ENCODE results near the gene PMIS2. TPM values are rescaled to one million over a fixed set of nuclear protein-coding genes. Genes with fewer than 3 reads are reported as not detected.

The PMIS2 gene
- total and polyA plus RNA-seq, 2 of the 8 experiments (the other 6 are each of a cell fraction or from before 2014, with no cell fraction given): not detected

DNA sequence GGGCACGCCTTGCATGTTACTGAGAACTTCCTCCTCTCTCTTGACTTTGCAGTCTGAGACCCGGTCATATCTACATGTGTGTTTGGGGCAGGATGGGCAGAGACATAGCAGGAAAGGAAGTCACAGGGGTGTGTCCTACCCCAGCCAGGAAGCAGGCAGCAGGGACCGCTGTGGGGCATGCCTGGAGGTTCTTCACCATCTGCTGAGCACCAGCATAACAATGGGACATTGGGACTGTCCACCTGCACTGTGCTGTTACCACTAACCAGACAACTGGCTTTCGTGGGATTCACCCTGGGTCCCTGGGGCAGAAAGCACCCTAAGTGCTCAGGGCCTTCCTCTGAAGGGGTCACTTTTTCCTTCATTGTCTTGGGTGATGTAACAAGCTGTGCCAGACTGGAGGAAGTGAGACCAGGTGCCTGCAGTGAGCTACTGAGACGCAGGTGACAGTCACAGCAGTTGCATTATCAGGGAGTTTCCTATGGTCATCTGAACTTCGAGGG, 23.9 kb downstream of the PMIS2 start:
- Histone ChIP-seq H3K18ac (ENCODE audit: extremely low read depth, low read length) (no peak overlapping the region), H3K4me3 (ENCODE audit: extremely low read depth in 1 of 4, insufficient read depth in 2 of 4, low read depth in 3 of 4, low read length in 4 of 4) (no peak overlapping the region), H3K23me2 (ENCODE audit: low read depth, low read length) (peaks cover 8% of the 10 kb centered on the region; the same call in 1 of the 2 replicates), H3K9ac (replicated peaks in 1 of 4; ENCODE audit: extremely low read depth in 1 of 4, low read depth in 3 of 4, low read length in 3 of 4) (no peak overlapping the region), H3K4ac (replicated peaks; ENCODE audit: insufficient read length, low read depth, low read length) (no peak overlapping the region), H3K9me3 (ENCODE audit: insufficient read depth in 2 of 2, low read depth in 1 of 2, low read length in 1 of 2) (peaks cover 5 to 8% of the 10 kb centered on the region in 2 experiments), H4K5ac (ENCODE audit: insufficient read length, low read depth, low read length) (no peak overlapping the region), H3K79me1 (ENCODE audit: low read depth, low read length) (no peaks in the 10 kb centered on the region), H2AK5ac (ENCODE audit: low read depth, low read length) (no peak overlapping the region), H4K91ac (replicated peaks; ENCODE audit: insufficient read length, low read length) (no peak overlapping the region), H3K4me2 (ENCODE audit: insufficient read depth in 1 of 2, low read depth in 2 of 2, low read length in 2 of 2) (no peak overlapping the region), H3K27me3 (replicated peaks in 1 of 4; ENCODE audit: control insufficient read depth in 3 of 4, extremely low read depth in 1 of 4, insufficient read depth in 3 of 4, low read length in 3 of 4) (peaks cover 0 to 3% (median 0%) of the 10 kb centered on the region in 4 experiments; a peak in 1 of 7 replicates), H2AFZ (ENCODE audit: low read length) (no peak overlapping the region), H2BK5ac (ENCODE audit: low read depth, low read length) (no peak overlapping the region), H2BK20ac (ENCODE audit: low read length) (no peak overlapping the region), H2BK15ac (ENCODE audit: low read length) (no peak overlapping the region), H3K36me3 (ENCODE audit: control insufficient read depth in 2 of 4, insufficient read depth in 4 of 4, low read length in 3 of 4) (no peaks in the 10 kb centered on the region), H2BK12ac (ENCODE audit: low read depth, low read length) (no peak overlapping the region), H3K23ac (ENCODE audit: insufficient read length) (no peak overlapping the region), H4K20me1 (replicated peaks in 1 of 2; ENCODE audit: control insufficient read depth in 1 of 2, insufficient read depth in 2 of 2, low read length in 2 of 2) (no peaks in the 10 kb centered on the region), H3K4me1 (replicated peaks in 1 of 4; ENCODE audit: control insufficient read depth in 3 of 4, insufficient read depth in 4 of 4, low read length in 3 of 4) (peaks cover 0 to 4% (median 2%) of the 10 kb centered on the region in 4 experiments; a peak in 4 of 7 replicates), H3K79me2 (ENCODE audit: control insufficient read depth in 1 of 2, insufficient read depth in 2 of 2, low read length in 2 of 2) (no peaks in the 10 kb centered on the region), H3K14ac (ENCODE audit: insufficient read length) (no peak overlapping the region), H3K27ac (ENCODE audit: low read depth, low read length) (no peak overlapping the region), H4K8ac (ENCODE audit: extremely low read depth, insufficient read depth, low read length) (no peak overlapping the region), H2BK120ac (replicated peaks; ENCODE audit: low read depth, low read length) (no peak overlapping the region), H3K56ac (replicated peaks; ENCODE audit: insufficient read length, low read depth, low read length) (no peak overlapping the region)
- TF ChIP-seq SUZ12 (IDR thresholded peaks at IDR 0.05; ENCODE audit: low read length) (no peak), POLR2A (IDR thresholded peaks at IDR 0.05; ENCODE audit: control extremely low read depth in 1 of 2, low read depth in 2 of 2, low read length in 2 of 2) (no peak), YY1 (IDR thresholded peaks at IDR 0.05; ENCODE audit: low read depth, low read length) (no peak)
- TF ChIP-seq, protein P1, sequence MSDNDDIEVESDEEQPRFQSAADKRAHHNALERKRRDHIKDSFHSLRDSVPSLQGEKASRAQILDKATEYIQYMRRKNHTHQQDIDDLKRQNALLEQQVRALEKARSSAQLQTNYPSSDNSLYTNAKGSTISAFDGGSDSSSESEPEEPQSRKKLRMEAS (IDR thresholded peaks at IDR 0.05): no peak
- FAIRE-seq: no peak
- ChIA-PET POLR2A (ENCODE audit: partially characterized antibody) (interaction anchor here (3.8 kb wide), 1 partner anchor 12 kb away, joined by 16 read pairs; no protein-coding TSS in a partner anchor), CTCF (ENCODE audit: partially characterized antibody) (interaction anchor here (0.7 to 7.1 kb wide), 5 partner anchors 18 to 282 kb away, joined by 3 to 38 read pairs (median 4); no protein-coding TSS in a partner anchor)
- 89% methylated on average over 6 of the region's 6 CpGs; no CpG with 5 or more reads in 1 of the 2 experiments for WGBS, 2 experiments (ENCODE audit: extremely low coverage in 1 of 2, insufficient coverage in 1 of 2, insufficient read length in 1 of 2, insufficient replicate concordance in 2 of 2, low coverage in 1 of 2, low lambda C conversion rate in 2 of 2, missing lambda C conversion rate in 1 of 2)
- DNase-seq (ENCODE audit: low read depth in 1 of 2, low spot score in 2 of 2): no peak
